SH-SY5Y (cell line): Measurements from ENCODE around the gene NARS2.

Experiments
- GATA2 ChIP-seq: IDR thresholded peaks from 2 replicates; pipeline ENCODE4 v1.6.1; 2011; ENCODE audit warnings: mild to moderate bottlenecking, low read depth, low read length
- GATA3 ChIP-seq: IDR thresholded peaks from 2 replicates; pipeline ENCODE4 v1.6.1; 2011; ENCODE audit warnings: low read depth, mild to moderate bottlenecking, low read length, moderate library complexity

DNA sequence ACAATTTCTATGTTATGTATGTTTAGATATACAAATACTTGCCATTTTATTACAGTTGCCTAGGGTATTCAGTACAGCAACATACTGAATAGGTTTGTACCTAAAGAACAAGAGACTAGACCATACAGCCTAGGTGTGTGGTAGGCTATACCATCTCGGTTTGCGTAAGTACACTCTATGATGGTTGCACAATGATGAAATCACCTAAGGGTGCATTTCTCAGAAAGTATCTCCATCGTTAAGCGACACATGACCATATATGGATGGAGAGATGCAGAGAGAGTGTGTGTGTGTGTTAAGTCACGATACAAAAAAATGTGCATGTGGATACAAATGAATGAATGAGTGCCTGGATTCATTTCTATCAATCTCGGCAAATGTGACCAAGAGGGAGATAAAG is 37.7 kb downstream of the NARS2 start:
- TF ChIP-seq GATA3 (no peak), GATA2 (no peak)
